HG02571 (cell line): ENCODE measurements around the gene PARVB.

Experiments
- ATAC-seq: cut with Tn5 transposase; IDR thresholded peaks from one replicate; pipeline ENCODE4 v1.9.1; 2021; ENCODE audit warnings: mild to moderate bottlenecking, moderate library complexity; ENCODE audit not compliant: unreplicated experiment

Gene PARVB

GRCh38 chr22:44154436-44154942 is 130.4 kb downstream of the PARVB start:
- ATAC-seq: no peak

DNA sequence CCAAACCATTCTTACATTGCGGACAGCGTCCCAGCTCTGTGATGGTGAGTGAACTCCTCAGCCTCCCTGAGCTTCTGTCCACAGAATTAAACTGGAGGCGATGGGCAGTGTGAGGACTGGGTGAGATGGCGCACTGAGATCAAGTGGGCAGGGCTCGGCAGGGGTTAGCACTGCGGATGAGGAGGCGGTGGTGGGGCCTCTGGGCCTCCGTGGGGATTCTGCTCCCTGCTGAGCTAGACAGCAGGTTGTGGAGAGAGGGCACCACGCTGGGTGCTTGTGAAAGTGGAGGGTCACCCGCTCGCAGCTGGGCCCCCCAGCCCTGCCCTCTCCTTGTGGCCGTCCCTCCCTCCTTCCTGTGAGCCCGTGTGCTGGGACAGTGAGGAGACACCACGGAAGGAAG is 131.0 kb downstream of the PARVB start:
- ATAC-seq: no peak

DNA sequence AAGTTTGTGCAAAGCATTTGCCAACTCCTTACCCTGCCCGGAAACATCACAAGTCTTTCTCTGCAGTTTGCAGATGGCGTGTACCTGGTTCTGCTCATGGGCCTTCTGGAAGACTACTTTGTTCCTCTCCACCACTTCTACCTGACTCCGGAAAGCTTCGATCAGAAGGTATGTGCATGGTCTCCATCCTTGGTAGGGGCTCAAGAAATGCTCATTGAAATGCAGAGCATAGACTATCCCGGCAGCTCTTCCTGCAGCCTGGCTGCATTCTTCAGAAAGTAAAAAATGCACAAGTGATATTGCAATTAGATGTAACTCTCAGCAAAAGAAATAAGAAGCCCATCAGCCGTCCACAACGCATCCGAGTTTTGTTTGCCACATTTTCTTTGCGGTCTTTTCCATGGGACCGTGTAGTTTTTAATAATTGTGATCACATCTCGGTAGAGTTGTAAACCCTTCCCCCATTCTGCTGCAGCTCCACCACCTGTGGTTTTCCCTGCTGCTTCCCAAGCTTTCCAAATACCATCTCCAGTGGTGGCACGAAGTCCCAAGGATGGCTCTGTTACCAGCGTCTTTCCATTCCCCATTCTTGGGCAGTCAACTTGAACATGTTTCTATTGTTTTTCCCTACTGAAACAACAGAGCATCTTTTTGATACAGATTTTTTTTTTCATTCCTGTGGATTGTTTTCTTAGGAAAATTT is 134.0 kb downstream of the PARVB start:
- ATAC-seq: no peak

- ATAC-seq: no peak
Measured at GRCh38 chr22:44158816-44159215, 134.7 kb downstream of the PARVB start.

- no peak for ATAC-seq
Measured at GRCh38 chr22:44159221-44159620, 135.1 kb downstream of the PARVB start.

GRCh38 chr22:44159811-44160210 is 135.7 kb downstream of the PARVB start:
- no peak for ATAC-seq

DNA sequence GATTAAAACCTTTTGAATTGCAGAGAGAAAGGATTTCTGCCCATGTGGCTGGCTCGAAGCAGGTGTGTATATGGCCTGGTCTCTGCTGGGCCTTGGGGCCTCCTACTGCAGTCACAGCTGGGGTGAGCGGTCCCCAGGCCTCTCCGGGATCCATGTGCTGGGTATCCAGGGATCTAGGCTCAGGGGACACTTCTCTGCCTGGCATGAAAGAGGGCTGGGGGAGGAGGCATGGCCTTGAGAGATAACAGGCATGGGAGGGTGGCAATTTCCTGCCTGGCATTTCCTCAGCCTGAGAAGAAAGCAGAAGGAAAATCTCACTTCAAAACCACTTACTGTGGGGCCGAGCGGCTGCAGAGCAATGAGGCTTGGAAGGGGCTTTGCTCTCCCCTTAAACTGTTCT is 136.3 kb downstream of the PARVB start:
- no peak for ATAC-seq

GRCh38 chr22:44161673-44162072 is 137.6 kb downstream of the PARVB start:
- ATAC-seq: no peak

- ATAC-seq: no peak
Measured at GRCh38 chr22:44162960-44163359, 138.9 kb downstream of the PARVB start.

DNA sequence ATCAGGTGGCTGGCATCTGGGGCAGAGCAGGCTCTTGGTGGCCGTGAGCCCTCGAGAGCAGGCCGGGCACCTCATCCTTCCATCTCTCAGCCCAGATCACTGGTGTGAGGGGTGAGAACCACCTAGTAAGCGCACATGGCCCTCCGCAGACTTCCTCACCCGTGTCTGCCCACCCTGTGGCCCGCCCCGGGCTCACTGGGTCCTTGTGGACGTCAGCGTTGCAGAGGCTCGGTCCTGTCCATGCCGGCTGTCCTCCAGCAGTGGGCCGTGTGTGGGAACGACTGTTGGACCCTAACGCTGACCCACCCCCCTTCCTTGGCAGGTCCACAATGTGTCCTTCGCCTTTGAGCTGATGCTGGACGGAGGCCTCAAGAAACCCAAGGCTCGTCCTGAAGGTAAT is 139.4 kb downstream of the PARVB start:
- no peak for ATAC-seq

- ATAC-seq: no peak
Measured at GRCh38 chr22:44164031-44164430, 139.9 kb downstream of the PARVB start.

DNA sequence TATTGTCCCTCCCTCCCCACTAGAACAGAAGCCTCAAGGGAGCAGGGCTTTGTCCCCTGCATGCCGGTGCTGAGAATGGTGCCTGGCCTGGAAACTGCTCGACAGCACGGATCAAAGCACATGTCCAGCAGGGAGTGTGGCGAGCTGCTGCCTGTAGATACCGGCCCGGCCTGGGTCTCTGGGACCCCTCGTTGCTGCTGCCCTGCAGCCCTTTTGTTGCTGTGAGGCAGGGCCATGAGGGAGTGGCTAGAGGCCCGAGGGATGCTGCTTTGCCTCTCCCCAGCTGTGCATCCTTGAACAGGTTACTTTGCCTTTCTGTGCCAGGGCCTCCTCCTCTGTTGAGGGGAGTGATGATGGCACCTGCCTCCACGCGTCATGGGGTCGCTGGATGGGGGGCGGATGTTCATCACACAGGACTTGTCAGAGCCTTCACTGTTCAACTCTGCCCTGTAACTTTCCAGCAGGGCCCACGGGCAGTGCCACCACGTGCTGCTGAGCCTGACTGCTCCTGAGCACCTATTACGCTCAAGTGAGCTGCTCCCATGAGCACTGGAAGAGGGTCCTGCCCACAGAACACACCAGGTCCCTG is 141.3 kb downstream of the PARVB start:
- no peak for ATAC-seq

GRCh38 chr22:44166498-44167276 is 142.6 kb downstream of the PARVB start:
- no peak for ATAC-seq

GRCh38 chr22:44167501-44167900 is 143.4 kb downstream of the PARVB start:
- ATAC-seq: no peak

DNA sequence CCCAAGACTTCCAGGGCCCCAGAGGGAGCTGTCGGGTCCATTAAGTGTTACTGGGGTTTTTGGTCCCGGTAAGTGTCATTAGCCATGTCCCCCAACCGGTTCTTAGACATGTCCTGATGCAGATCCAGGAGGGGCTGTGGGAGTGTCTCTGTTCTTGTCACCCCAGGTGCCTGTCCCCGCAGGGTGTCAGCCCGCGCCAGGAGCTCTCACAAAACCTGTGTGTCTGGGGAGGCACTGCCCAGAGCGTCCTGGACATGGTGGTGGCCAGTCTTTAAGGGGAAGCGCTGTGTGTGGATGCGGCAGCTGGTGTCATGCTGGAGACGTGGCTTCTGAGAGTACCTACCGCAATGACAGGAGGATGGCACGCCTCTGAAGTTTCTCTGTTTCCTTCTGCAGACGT is 144.1 kb downstream of the PARVB start:
- no peak for ATAC-seq

GRCh38 chr22:44170470-44170869 is 146.4 kb downstream of the PARVB start:
- no peak for ATAC-seq

DNA sequence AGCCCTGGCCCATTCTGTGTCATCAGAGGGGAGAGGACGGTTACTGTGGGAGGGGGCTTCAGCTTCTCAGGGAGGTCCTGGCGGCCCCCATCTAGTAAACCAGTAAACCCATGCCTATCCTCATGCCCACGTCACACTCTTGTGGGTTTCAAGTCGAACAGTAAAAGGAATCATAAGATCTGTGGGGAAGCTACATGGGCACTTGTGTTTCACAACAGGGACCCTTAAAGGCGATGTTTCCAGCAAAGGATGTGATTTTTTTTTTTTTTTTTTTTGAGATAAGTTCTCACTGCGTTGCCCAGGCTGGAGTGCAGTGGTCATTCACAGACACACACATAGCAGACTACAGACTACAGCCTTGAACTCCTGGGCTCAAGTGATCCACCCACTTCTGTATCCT is 147.5 kb downstream of the PARVB start:
- no peak for ATAC-seq

DNA sequence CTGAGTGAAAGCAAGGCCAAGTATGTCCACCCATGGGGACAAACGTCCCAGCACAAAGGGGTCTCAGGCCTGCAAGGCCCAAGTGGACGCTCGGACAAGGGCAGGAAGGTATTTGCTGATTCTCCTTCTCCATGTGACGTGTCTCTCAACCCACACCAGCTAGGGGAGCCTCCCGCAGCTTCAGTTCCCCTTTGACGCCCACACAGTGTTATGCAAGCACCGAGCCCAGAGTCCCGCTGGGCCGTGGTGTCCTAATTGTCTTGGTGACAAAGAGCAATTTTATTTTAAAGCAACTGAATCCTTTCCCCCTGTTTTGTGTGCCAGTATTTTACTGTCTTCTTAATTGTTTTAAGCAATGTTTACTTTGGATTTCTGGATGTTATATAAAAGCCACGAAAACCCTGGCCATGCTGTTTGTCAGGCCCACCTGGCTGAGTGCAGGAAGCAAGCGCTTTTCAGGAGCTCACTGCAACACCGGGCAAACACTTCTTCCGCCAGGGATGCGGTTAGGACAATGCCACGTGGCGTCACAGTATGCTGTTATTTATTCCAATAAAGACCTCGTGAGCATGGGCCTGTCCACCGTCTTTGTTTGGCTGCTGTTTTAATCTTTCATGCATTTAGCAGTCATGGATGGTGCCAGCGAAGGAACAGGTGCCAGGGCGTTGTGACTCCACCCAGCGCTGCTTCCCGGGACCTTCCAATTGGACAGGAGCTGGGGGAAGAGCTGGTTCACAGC is 148.4 kb downstream of the PARVB start:
- no peak for ATAC-seq

DNA sequence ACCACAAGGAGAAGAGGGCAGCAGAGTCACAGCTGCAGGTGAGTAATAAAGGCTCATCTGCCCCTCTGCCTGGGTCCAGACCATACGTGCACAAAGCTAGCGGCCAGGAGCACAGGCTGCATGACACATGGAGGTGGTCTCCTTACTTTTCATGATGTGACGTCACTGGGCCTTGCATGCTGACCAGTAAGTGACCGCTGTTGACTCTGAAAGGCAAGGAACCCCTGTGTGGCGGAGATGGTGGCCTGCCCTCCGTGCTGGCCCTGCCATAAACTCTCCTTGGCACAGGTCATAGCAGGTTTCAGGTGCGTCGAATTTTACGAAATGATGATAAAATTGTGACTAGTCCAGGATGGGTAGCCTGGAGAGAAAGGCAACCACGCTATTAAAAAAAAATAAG is 149.1 kb downstream of the PARVB start:
- ATAC-seq: no peak

DNA sequence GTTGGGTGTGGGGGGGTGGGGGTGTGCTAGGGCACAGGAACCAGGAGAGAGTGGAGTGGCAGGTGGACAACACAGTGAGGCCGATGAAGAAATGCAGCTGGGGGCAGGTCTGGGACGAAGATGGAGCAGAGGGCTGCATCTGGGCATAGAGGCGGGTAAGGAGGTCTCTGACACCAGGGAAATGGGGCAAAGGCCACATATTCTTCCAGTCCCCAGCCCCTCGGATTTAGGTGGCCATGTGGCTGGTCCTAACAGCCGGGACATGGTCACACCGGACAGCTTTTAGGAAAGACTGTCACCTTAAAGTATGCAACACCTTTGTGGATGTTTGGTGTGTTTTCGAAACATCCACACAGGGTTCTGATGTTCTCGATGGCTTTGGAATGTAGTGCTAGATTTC is 151.6 kb downstream of the PARVB start:
- ATAC-seq: no peak
